Left ventricle myocardium superior (tissue), 1 donor: ENCODE results near the gene RPS15. TPM values are rescaled to one million over a fixed set of nuclear protein-coding genes. Genes with fewer than 3 reads are reported as not detected.

Experiments
- ATAC-seq: fragments of 200-7000 bp; cut with Tn5 transposase; one replicate; pipeline ENCODE4 v1.9.1; 2020; ENCODE audit warnings: mild to moderate bottlenecking, moderate library complexity
- DNase-seq: peaks from one replicate; pipeline ENCODE4 v3.0.0-alpha.2; 2020
- intact Hi-C: fragments of 100-400 bp; cut with micrococcal nuclease; formaldehyde crosslinking; loops from one replicate; pipeline ENCODE4 v1.11.0; 2022
- long read RNA-seq: library from polyadenylated mRNA; unstranded; transcript quantifications from one replicate; pipeline ENCODE4 v2.0.0, GENCODE V29; 2021
- total RNA-seq: library from RNA; stranded (reverse); fragmentation: NEBNext Ultra II Directional; extraction: Animal tissue kit (Norgen Biotek cat#: 25700); gene quantifications from one replicate; pipeline ENCODE4 v1.2.1, GENCODE V29; 2021
- donor health status: DM: no; HTN: yes; CAD: no; lungs with severe emphysema.

RPS15 gene
- 625 TPM for total RNA-seq
- long read RNA-seq, transcript RPS15-210 (3 exons, 873 nt) = minor isoform, 24 of 366 reads
- long read RNA-seq, transcript RPS15-209 (4 exons, 510 nt) = major isoform, 312 of 366 reads
- long read RNA-seq, transcript RPS15-201 (4 exons, 534 nt) = minor isoform, 5 of 366 reads
- long read RNA-seq, partial matches to known transcripts = 22 of 366 reads
- long read RNA-seq, other reads (novel, unspliced or antisense) = 0 of 366 reads

GRCh38 chr19:1438035-1438932 is at the start of gene RPS15:
RPS15 (plus strand) TSS chr19:1438396; CDS start chr19:1438426, 30 bp downstream.
- ATAC-seq (peak; percentile 92), DNase-seq (peak; percentile 98)
- intact Hi-C loops = no loop called here

GRCh38 chr19:1388637-1389026 is 49.6 kb upstream of the RPS15 start:
- ATAC-seq = no peak
- intact Hi-C loops = no loop called here
- DNase-seq = no peak

GRCh38 chr19:1389033-1389940 is 48.9 kb upstream of the RPS15 start:
- ATAC-seq (no peak), DNase-seq (no peak)
- intact Hi-C loops = no loop called here

GRCh38 chr19:1390890-1391423 is 47.2 kb upstream of the RPS15 start:
- DNase-seq (no peak), ATAC-seq (no peak)
- intact Hi-C loops = no loop called here

GRCh38 chr19:1392407-1392806 is 45.8 kb upstream of the RPS15 start:
- intact Hi-C loops = no loop called here
- DNase-seq (no peak), ATAC-seq (no peak)

- ATAC-seq (no peak), DNase-seq (no peak)
- intact Hi-C loops = no loop called here
Measured at GRCh38 chr19:1392939-1393530, 45.2 kb upstream of the RPS15 start.

GRCh38 chr19:1393841-1394240 is 44.4 kb upstream of the RPS15 start:
- no peak for DNase-seq
- ATAC-seq = no peak
- intact Hi-C loops = no loop called here

GRCh38 chr19:1394252-1395193 is 43.7 kb upstream of the RPS15 start:
- no peak for DNase-seq
- ATAC-seq = peak; percentile 8
- intact Hi-C loops = no loop called here

GRCh38 chr19:1395194-1396018 is 42.8 kb upstream of the RPS15 start:
- DNase-seq = peak; percentile 54
- peak; percentile 21 for ATAC-seq
- intact Hi-C loops = no loop called here

GRCh38 chr19:1396019-1396767 is 42.0 kb upstream of the RPS15 start:
- ATAC-seq (peak; percentile 15), DNase-seq (peak; percentile 51)
- intact Hi-C loops = no loop called here

GRCh38 chr19:1396768-1397679 is 41.2 kb upstream of the RPS15 start:
- no peak for ATAC-seq

GRCh38 chr19:1397838-1398237 is 40.4 kb upstream of the RPS15 start:
- DNase-seq (no peak), ATAC-seq (no peak)
- intact Hi-C loops = no loop called here

More at GRCh38 chr19:1396768-1397679, 41.2 kb upstream of the RPS15 start:
- no peak for DNase-seq
- intact Hi-C loops = no loop called here

GRCh38 chr19:1399079-1399478 is 39.1 kb upstream of the RPS15 start:
- intact Hi-C loops = no loop called here
- DNase-seq = no peak
- no peak for ATAC-seq

GRCh38 chr19:1399745-1400144 is 38.5 kb upstream of the RPS15 start:
- intact Hi-C loops = no loop called here
- ATAC-seq = no peak
- no peak for DNase-seq
